GM18498 (cell line): Measurements from ENCODE around the gene DLGAP1.

Source experiments
- ATAC-seq: cut with Tn5 transposase; IDR thresholded peaks from one replicate; pipeline ENCODE4 v1.9.1; 2021; ENCODE audit warnings: mild to moderate bottlenecking, moderate library complexity; ENCODE audit not compliant: unreplicated experiment

Gene DLGAP1

DNA sequence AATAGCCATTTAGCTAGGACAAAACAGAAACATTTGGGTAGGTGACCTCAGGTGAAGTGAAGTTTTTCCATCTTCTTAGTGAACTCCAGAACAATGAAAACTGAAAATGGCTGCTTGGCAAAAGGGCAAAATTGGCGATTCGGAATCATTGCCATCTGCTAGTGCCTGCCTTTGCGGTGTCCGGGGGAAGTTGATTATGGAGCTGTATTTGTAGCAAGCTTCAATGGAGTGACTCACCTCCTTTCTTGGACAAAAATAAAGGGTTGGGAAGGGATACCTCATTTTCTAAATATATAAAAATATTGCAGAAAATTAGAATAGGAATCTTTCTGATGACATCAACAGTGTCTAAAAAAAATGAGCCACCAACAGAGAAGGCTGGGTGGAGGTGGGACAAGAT, 544.6 kb downstream of the DLGAP1 start:
- no peak for ATAC-seq

DNA sequence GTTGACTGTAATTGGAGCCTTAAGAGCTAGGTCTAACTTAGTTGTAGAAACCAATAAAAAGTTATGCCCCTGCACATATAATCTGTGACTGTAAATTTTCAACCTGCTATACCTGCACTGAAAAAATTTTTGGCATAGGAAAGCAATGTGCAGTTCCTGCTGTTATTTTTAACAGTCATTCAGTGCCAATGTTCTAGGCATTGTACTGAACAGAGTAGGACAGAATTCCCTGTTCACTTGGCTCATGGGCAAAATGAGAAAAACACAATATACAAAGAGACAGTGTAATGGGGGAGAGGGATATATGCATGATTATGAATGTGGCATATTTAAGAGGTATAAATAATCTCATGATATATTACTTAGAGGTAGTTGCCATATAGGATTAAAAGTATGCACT, 547.2 kb downstream of the DLGAP1 start:
- no peak for ATAC-seq

DNA sequence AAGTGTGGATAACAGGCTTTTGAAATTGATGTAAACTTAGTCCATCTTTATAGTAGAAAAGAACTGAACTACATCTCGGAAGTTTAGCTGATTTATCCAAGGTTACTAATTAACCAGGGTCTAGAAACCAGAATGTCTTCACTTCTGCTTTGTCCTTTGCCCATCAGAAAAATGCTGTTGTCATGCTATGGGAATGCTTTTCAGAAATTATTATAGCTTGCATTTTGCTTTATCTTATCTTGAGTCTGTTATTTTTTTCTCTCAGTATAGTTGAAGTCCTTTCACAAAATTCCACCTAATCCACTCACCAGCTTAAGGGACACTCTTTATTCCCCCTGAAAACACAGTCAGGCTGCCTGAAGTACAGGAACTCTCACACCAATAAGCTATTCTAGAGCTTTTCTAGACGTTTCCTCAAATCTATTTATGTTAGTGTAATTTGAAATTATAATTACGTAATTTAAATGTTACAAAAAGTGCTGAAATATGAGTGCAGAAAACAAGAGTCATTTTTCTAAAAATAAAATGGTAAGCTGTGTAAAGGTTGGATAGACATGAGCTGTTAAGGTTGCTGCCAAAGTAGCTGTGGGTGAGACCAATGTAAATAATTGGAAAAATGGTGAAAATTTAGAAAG, 548.9 kb downstream of the DLGAP1 start:
- no peak for ATAC-seq

DNA sequence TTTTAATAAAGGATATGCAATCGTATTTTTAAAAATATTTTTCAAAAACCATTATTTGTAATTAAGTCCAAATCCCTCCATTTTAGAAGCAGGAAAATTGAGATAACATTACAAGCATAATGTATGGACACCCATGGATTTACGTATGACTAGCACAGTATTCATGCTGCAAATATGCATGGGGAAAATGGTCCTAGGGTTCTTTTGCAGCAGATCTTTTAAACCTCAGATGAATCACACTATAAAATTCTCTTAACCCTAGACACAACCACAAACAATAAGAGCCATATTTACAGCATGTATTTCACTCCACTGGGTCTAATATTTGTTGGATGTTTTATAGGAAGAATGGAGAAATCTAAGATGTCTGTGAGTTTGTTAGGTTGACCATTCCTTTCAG, 551.8 kb downstream of the DLGAP1 start:
- ATAC-seq, result no peak

DNA sequence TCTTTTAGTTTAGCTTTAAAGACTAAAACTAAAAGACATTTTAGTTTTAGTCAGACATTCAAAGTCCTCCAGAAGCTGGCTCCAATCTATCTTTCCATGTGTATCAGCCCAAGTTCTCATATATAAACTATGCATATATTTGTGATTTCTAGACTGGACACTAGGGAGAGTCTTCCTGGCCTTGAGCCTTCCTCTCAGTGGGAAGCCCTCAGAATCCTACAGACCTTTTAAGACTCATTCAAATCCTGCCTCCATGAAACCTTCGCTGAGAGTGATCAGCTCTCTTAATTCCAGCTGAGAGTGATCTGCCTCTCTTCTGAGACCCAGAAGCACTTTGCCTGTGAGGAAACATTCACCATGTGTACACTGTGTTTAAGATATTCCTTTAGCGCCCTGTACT, 552.4 kb downstream of the DLGAP1 start:
- ATAC-seq, result no peak

DNA sequence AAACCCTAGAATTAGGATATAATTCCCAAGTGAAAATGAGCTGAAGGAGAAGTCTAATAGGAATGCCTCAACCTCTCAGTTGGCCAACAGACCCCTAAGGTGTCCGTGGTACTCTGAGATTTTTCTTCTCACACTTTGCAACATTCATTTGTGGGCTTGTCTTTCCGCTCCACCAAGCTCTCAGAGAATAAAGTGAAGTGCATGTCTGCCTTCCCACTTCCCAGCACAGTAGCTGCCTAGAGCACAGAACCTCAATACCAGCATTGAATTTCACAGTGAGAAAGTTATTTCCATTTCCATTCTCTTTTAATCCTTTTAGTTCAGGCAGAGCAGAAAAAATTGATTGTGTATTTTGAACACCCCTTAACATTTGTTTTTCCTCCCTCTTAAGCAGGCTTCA, 553.3 kb downstream of the DLGAP1 start:
- ATAC-seq, result no peak

DNA sequence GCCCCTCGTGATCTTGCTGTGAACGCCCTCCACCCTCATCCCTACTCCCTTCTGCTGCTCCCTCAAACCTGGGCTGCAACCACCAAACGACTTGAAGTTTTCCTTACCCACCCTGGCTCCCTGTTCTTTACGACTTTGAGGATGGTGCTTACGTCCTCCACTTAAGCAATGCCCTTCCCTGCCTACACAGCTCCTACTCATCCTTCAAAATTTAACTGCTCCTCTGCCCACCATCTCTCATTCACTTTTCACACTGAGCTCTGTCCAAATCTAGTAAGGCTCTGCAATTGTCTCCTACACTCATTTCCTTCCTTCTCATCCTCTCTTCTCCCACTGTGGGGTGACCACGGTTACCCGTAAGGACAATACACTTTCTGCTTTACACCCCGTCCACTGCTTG, 554.1 kb downstream of the DLGAP1 start:
- ATAC-seq, result no peak

DNA sequence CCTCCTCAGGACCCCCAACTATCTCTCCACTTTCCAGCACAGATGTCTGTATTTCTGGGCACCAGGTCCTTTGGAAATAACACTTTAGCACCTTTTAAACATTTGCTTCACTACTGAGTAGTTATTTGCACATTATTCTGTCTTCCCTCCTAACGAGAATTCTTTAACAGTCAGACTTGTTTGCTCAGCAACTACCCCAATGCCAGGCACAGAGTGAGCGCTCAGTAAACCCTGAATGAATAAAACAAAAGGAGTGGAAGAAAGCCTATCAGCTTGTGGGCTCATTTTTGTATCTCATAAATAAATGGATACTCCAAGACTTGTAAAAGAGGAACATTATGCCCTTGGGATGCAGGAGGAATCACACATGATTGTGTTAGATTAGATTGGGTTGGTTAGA, 554.8 kb downstream of the DLGAP1 start:
- ATAC-seq, result no peak

DNA sequence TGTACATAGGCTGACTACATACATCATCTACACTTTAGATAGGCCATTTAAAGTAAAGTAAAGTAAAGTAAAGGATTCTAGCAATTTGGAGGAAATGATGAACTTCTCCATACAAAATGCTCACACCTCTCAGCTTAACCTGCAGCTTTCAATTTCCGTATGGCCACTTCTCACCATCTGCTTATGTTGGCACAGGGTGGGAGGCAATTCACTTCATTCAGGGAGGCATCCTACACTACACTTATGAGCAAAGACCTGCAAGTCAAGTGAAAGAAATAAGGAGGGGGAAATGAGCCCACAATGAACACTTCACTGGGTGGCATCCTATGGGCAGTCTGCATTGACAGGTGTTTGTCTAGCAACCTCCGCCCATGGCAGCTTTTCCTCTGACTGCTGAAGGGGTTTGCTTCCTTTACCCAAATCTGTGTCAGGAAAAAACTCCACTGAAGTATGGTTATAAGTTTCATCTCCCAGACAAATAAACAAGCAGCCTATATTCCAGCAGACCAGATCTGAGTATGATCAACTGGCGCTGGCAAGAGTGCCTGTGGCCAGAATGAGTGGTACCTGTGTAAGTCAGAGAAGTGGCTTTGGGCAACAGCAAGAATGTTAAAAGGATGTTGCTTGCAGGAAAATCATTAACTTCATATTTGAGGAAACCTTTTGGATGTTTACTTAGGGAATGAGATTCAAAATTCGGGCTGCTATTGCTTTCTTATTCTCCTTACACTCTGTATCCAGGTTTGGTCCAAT, 556.1 kb downstream of the DLGAP1 start:
- no peak for ATAC-seq

DNA sequence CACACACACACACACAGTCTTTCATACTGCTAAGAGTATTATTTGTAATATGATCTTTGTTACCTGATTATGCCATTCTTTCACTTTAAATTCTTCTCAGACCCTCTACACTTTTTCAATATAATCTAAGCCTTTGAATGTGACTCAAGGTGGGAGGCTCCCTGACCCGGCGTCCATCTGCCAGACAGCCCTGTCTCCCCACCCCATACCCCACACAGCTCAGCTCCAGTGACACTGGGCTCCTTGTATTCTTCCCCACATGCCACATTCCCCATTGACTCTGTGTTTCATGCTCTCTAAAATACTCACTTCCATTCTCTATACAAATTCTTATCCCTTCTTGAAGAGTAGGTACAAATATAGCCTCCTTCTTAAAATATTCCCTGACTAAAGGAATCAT, 563.0 kb downstream of the DLGAP1 start:
- ATAC-seq, result no peak

DNA sequence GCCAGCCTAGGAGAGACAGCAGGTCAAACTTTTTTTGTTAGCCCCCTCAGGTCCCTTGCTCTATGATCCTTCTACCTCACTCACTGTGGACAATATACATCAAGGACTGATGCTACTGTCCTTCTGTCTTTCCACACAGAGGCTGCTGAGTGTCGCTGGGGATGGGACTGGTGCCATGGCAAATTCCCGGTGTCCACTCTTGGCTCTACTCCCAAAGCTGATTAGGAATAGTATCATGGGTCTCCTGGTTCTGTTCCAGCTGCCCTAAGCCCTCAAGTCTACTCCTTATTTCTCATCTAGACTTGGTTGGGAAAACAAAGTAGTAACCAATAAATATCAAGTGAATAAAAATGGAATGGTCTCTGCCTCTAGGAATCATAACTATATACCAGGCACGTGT, 563.9 kb downstream of the DLGAP1 start:
- no peak for ATAC-seq

DNA sequence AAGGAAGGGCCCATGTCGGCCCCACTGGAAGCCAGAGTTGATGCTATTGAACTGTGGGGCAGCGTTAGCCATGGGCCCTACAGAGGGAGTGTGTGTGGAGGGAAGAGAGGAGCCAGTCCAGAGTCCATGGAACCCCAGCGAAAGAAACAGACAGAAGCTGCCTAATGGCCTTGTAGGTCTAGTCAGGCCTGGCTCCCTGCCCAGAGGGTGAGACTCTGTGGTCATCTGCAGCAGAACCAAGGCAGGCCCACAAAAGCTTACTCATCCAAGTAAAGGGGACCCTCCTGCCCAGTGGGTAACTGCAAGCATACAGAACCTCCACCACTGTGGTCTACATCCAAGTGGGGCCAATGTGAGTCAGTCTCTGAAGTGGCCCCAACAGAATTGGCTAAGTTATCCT, 565.3 kb downstream of the DLGAP1 start:
- no peak for ATAC-seq

DNA sequence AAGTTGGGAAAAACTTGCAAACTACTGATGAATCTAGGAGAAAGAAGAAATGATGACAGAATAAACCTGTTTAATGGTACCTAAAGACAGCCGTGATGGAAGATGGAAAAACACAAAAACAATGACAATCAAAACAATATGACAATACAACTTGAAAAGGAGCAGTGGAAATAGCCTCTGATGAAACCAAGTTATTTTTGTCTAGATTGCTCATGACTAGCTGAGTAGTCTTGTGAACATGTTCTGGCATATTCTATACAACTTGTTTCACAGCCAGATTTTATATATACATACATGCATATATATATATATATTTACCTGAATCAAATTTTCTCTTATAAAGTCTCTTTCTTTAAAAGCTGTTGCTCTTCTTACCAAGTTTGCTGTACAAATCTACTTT, 566.0 kb downstream of the DLGAP1 start:
- ATAC-seq, result no peak

DNA sequence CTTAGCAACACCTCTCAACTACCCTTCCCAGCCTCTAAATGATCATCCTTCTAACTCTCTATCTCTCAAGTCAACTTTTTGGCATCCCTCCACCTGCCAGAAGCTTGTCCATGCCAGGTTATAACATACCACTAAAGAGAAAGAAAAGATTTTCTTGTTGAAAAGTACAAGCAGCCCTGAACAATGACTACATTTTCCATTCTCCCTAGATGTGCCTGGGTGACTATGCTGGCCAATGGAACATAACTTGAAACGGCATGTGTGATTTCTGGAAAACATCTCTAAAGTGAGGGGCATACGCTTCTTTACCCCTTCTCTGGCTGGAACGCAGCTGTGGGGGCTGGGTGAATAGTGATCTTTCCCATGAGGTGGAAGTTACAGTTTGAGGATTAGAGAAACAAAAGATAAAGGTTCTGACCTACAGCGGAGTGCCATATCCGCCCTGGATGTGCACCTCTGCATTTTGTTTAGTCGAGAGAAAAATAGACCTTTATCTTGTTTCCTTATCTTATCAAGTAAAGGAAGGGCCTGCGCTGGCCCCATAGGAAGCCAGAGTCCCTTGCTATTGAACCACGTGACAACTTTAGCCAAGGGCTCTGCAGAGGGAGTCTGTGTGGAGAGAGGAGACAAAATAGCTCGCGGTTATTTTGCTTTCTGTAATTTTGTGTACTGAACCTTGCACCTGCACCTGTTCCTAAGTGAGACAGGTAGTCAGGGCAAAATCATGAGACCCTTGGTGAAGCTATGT, 568.4 kb downstream of the DLGAP1 start:
- no peak for ATAC-seq

DNA sequence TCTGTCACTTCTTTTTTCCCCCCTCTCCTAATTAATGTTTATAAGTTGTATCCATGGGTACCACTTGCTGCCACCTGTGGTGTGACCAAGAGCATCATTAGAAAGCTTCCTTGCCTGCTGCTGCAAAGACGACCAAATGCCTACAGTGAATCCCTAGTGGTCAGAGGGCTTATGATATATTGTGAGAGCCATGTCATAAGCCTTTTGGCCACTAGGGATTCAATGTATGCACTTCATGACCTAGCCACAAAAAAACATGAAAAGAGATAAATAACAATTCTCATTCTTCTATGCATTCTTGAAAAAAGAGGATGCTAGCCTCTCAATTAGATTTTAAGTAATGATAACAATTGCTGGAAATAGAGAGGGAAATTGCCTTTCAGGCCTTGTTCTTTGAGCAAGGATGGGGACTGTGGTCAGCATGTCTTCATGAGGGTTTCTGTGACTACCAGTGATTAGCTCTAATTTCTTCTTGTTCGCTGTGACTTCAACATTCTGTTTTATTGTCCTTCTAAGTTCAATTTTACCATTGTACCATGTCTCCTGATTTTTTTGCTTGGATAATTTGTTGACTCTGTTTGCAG, 569.8 kb downstream of the DLGAP1 start:
- no peak for ATAC-seq

DNA sequence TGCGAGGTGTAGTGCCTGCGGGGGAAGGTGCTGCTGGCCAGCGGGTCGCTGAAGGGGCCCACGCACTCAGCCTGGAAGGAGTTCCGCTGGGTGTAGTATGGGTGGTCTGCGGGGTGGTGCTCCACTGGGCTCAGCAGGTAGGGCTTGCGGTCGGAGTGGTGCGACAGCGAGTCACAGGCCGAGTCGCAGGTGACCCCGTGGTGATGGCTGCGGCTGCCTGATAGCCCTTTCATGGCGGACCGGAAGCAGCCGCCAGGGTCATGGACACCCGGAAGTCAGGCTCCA, 575.3 kb downstream of the DLGAP1 start:
- no peak for ATAC-seq

DNA sequence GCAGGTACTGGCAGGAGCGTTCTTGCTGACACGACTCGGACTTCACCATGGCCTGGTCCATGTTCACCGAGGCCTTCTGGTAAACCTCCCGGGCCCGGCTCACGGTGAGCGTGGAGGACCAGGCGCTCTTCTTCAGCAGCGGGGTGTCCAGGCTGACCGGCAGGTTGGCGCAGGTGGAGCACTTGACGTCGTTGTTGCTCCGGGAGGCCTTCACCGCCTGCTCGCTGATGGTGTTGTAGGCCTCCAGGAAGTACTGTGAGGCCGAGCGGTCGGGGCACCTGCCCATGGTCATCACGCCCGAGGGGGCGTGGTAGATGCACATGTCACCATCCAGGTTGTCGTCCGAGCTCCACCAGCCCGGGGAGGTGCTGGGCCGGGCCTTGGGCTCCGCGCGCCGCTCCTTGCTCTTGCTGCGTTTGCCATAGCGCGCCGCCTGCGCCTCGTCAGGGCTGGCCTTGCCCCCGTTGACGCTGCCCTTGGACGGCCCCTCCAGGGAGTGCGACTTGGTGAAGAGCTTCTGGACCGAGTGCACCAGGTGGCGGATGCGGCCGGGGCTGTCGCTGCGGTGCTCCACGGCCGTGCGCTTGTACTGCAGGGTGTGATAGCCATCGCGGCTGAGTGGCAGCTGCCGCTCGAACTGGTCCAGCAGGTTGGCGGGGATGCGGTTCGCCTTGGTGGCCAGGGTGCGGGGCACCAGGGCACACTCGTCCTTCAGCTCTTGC, 575.8 kb downstream of the DLGAP1 start:
- ATAC-seq, result no peak

DNA sequence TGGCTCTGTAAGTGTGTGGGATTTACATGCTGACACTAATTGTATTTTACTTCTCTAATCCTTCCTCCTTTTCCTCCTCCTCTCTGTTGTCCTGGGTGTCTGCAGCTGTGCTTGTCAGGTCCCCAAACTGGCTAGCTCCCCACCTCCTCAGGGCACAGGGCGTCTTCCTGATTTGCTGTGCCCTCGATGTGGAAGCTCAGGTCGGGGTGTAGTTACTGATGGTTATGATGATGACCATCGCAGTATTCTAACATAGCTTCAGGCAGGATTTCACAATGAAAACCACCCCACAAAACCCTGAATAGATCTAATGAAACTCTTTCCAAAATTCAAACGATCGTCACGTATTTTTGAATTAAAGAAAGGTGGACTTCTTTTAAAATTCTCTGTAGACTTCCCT, 576.7 kb downstream of the DLGAP1 start:
- no peak for ATAC-seq

DNA sequence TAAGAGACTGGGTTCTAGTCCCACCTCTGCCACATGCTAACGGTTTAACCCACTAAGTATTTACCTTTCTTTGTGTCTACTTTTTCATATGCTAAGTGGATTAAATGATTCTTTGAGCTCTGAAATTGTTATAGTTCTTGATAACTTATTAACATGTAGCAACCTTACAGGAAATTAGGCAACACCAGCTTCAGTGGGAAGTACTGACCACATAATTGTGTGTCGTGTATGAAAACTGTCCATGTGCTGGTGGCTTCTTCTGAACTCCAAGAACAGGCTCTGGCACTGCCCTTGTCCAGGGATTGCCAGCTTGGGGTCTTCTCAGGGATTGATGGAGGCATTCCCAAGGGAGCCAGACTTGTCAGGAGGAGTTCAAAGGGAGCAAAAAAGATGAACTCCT, 577.4 kb downstream of the DLGAP1 start:
- ATAC-seq, result no peak

DNA sequence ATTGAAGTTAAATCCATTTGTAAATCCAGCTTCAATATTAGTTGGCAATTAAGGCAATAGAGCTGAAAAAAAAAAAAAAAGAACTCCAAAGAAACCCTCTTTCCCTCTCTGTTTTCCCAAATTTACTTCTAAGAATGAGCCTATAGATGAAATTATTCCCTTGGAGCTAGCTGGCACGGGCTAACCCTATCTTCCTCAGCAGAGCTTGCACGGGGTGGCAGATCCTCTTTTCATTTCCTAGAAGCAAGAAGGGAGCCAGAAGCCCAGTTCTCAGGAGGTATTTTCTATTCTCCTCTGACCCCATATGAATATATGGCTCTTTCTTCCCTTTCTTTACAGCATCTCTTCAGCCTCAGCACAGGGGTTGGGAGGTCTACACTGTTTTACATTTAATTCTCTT, 579.1 kb downstream of the DLGAP1 start:
- ATAC-seq, result no peak

DNA sequence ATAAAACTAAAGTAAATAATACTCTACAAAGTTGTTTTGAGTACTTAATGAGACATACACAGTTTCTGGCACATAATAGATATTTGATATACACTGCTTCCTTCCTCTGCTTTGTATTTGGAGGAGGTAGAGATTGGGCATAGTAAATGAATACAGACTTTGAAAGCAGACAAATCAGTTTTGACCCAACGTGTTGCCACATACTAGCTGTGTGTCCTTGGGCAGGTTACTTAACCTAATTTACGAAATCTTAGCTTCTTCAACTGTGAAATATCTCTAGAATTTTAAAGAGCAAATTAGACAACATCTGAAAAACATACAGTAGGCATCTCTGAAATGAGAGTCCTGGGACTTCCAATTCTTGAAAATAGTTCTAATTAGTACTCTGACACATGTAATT, 579.7 kb downstream of the DLGAP1 start:
- no peak for ATAC-seq
